GM11168 (cell line): ENCODE data around the gene UBE2J2.

Experiments
- in situ Hi-C: fragments of 300-500 bp; cut with MboI; formaldehyde crosslinking; loops from one replicate; pipeline ENCODE4 v1.12.0; 2022; ENCODE audit warnings: low sequenced_read_pairs; ENCODE audit not compliant: unreplicated experiment

The UBE2J2 gene

GRCh38 chr1:1204425-1204920 is 69.2 kb downstream of the UBE2J2 start:
- in situ Hi-C loops = no loop called here
